Neuron (in vitro differentiated cells): ENCODE measurements around the gene TNFSF11.

ENCODE experiments used
- H2AFZ ChIP-seq: one replicate; pipeline ENCODE4 v1.6.1; 2013; ENCODE audit warnings: low read depth, mild to moderate bottlenecking, inconsistent platforms, low read length, moderate library complexity
- H3K27me3 ChIP-seq: one replicate; pipeline ENCODE4 v1.6.1; 2013; ENCODE audit warnings: low read length; ENCODE audit not compliant: insufficient read depth
- H3K36me3 ChIP-seq: one replicate; pipeline ENCODE4 v1.6.1; 2013; ENCODE audit warnings: low read length; ENCODE audit not compliant: insufficient read depth
- H3K4me1 ChIP-seq: one replicate; pipeline ENCODE4 v1.6.1; 2013; ENCODE audit warnings: low read length; ENCODE audit not compliant: insufficient read depth
- H3K4me3 ChIP-seq: 2 replicates; pipeline ENCODE4 v1.5.1; 2013; ENCODE audit warnings: mild to moderate bottlenecking, low read length, moderate library complexity
- H3K9me3 ChIP-seq: one replicate; pipeline ENCODE4 v1.6.1; 2013; ENCODE audit warnings: low read length

TNFSF11 gene

DNA sequence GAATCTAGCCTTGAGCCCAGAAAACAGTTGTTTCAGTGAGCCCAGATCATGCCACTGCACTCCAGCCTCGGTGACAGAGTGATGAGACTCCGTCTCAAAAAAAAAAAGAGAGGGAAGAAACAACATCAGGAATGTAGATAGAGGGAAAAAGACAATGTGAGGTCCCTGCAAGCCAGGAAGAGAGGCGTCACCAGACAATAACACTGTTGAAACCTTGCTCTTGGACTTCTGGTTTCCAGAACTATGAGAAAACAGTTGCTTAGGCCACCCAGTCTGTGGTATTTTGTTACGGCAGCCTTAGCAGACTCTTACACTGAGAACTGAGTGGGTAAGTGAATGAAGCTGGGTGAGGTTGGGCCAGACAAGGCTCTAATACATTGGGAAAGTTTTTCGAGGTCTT is 64.1 kb downstream of the TNFSF11 start:
- no peaks in the 10 kb centered on the region for H3K9me3 ChIP-seq
- no peaks in the 10 kb centered on the region for H3K36me3 ChIP-seq
- H3K27me3 ChIP-seq, result no peaks in the 10 kb centered on the region
- H2AFZ ChIP-seq, result no peak overlapping the region
- H3K4me3 ChIP-seq, result no peak overlapping the region
- no peaks in the 10 kb centered on the region for H3K4me1 ChIP-seq

DNA sequence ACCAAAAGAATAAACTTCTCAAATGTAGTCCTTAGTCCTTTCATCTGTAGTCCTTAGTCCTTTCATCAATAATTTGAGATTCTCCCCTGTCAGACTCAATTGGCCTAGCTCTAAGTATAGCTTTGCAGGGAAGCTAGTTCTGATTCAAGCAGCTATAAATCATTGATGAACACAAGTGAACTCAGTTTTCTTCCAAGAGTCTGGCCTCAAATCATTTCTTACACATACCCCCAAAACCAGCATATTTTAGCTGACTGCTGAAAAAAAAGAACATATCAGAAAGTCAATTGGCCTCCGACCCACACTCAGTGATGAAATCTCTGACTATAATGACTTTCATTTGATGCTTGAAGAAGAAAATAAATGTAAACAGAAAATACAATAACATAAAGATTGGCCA is 64.9 kb downstream of the TNFSF11 start:
- Histone ChIP-seq H3K9me3 (no peaks in the 10 kb centered on the region), H2AFZ (no peak overlapping the region), H3K4me3 (no peak overlapping the region), H3K4me1 (no peaks in the 10 kb centered on the region), H3K36me3 (no peaks in the 10 kb centered on the region), H3K27me3 (no peaks in the 10 kb centered on the region)

DNA sequence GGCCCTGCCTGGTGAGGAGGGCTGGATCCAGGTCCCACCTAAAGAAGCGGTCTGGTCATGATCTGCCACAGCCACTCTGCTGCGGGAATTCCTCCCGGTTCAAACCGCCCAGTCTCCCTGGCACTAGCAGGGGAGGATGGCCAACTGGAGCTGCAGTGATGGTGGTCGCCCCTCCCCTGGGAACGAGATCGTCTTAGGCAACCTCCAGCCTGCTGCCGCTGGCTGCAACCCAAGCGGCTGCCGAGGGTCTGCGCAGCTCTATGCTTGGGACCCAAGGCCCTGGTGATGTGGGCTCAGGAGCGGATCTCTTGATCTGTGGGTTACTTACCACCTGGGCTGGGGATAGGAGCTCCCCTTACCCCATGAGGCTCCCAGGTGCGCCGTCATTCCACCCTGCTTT is 69.1 kb downstream of the TNFSF11 start:
- Histone ChIP-seq H3K27me3 (no peaks in the 10 kb centered on the region), H3K4me1 (no peaks in the 10 kb centered on the region), H3K36me3 (no peaks in the 10 kb centered on the region), H3K9me3 (no peaks in the 10 kb centered on the region), H2AFZ (no peak overlapping the region), H3K4me3 (no peak overlapping the region)

DNA sequence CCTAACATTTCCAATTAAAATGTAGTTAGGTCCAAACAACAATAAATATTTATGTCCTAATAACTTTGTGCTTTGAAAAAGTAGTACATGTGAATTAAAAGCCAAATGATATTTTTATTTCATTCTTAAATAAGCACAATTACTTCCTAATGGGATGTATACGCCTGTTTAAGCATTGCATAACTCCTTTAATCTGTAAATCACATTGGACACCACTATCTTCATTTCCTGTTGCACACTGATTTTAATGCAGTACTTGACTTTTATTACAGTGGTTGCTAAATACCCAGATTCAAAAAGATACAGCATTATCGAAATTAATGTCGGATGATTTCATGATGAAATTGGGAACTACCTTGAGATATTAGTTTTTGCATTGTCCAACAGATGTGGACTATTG is 70.9 kb downstream of the TNFSF11 start:
- H3K4me1 ChIP-seq, result no peaks in the 10 kb centered on the region
- H3K36me3 ChIP-seq, result no peaks in the 10 kb centered on the region
- no peak overlapping the region for H3K4me3 ChIP-seq
- H3K9me3 ChIP-seq, result no peaks in the 10 kb centered on the region
- no peaks in the 10 kb centered on the region for H3K27me3 ChIP-seq
- H2AFZ ChIP-seq, result no peak overlapping the region

DNA sequence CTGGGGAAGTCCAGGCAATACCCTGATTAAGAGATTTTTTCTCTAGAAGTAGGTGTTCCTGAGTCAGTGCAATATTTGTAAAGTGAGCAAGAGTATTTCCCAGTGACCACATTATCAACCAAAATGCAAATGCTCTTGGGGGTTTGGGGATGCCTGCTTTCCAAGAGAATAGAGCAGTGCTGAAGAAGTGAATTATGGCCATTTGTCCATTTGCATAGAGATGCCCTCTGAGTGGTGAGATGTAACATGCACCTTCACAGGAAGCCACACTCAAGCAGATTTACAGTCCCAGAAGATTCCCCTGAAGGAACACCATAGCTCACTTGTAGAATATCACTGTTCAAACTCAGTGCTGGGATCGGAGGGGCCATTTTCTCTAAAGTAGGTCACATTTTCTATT is 71.8 kb downstream of the TNFSF11 start:
- Histone ChIP-seq H2AFZ (no peak overlapping the region), H3K36me3 (no peaks in the 10 kb centered on the region), H3K4me1 (no peaks in the 10 kb centered on the region), H3K27me3 (no peaks in the 10 kb centered on the region), H3K9me3 (no peaks in the 10 kb centered on the region), H3K4me3 (no peak overlapping the region)

DNA sequence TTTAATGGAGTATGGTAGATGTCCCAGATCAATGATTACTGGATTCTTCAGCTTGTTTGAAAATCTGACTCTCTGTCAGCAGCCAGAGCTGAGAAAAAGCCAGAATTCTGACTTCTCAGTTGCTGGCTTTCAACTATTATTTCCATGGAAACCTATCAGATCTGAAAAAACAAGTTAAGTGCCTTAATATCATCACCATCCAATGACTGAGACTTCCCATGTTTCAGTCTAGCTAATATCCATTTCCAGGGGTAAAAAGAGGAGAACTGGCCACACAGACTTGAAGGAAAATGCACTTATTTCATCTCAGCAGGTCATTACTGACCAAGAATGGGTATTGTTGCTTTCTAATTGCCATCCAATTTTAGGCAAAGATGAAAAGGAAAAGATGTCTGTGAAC is 75.2 kb downstream of the TNFSF11 start:
- Histone ChIP-seq H3K9me3 (no peaks in the 10 kb centered on the region), H3K4me3 (no peak overlapping the region), H3K4me1 (no peaks in the 10 kb centered on the region), H3K36me3 (no peaks in the 10 kb centered on the region), H2AFZ (no peak overlapping the region), H3K27me3 (no peaks in the 10 kb centered on the region)

DNA sequence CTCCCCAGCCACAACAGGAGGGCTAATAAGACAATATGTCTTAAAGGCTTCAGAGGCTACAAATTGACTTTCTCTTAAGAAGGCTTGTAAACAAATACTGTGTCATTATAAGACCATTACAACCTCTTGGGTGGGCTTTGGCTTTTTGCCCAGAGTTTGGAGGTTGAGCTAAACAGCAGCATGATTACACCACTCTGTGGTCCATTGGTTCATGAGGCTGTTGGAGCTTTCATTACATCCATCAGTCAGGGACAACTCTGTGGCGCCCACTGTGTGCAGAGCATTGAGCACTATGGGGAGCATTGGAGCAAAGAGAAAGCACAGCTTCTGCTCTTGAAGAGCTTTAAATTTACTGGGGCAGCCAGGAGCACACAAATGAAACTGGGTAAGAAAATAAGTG is 75.9 kb downstream of the TNFSF11 start:
- Histone ChIP-seq H3K36me3 (no peaks in the 10 kb centered on the region), H3K27me3 (no peaks in the 10 kb centered on the region), H3K4me3 (no peak overlapping the region), H3K9me3 (no peaks in the 10 kb centered on the region), H2AFZ (no peak overlapping the region), H3K4me1 (no peaks in the 10 kb centered on the region)

DNA sequence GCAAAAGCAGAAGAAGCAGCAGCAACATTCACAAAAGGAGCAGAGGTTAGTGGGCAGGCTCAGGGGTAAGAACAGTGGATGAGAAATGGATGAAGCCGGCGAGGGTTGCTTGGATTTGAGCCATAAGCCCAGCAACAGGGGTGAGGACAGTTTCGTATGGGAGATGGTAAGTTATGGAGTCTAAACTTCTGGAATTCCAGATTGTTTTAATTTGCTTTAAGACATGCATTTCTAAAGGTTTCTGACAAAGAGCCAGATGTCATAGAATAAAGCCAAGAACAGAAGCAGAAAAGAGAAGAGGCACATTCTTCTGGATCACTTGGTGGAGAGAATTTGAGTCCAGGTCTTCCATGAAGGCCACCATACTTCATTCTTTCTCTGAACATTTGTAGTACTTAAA is 76.6 kb downstream of the TNFSF11 start:
- no peaks in the 10 kb centered on the region for H3K36me3 ChIP-seq
- no peak overlapping the region for H2AFZ ChIP-seq
- H3K4me3 ChIP-seq, result no peak overlapping the region
- no peaks in the 10 kb centered on the region for H3K9me3 ChIP-seq
- no peaks in the 10 kb centered on the region for H3K4me1 ChIP-seq
- H3K27me3 ChIP-seq, result no peaks in the 10 kb centered on the region

DNA sequence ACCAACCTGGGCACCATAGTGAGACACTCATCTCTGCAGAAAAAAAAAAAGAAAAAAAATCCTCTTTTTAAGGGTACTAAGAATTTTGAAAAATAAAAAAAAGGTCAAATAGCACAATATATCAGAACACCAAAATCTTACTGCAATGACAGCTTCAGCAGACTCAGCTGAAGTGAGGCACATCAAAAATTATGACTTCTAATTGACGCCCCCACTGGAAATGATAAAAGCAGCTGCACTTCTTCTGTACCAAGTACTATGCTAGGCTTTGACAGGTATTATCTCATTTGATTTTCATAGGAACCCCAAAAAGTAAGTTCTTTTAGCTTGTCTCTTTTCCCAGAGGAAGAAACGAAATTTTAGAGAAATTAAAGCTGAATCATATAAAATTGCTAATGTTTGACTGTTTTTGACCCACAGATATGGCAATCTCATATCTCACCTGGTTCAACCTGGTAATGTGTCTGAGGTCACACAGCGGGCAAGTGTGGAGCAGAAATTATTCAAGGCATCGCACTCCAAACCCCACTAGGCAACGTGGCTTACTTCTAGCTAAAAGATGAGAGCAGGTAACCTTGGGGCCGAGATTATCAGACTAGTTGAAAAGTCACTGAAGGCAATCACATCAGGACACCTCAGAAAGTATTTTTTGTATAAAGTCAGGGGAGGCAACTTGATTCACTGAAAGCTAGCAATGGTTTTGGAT is 78.1 kb downstream of the TNFSF11 start:
- no peaks in the 10 kb centered on the region for H3K9me3 ChIP-seq
- H3K36me3 ChIP-seq, result no peaks in the 10 kb centered on the region
- H3K4me3 ChIP-seq, result no peak overlapping the region
- no peak overlapping the region for H2AFZ ChIP-seq
- H3K27me3 ChIP-seq, result no peaks in the 10 kb centered on the region
- H3K4me1 ChIP-seq, result no peaks in the 10 kb centered on the region

DNA sequence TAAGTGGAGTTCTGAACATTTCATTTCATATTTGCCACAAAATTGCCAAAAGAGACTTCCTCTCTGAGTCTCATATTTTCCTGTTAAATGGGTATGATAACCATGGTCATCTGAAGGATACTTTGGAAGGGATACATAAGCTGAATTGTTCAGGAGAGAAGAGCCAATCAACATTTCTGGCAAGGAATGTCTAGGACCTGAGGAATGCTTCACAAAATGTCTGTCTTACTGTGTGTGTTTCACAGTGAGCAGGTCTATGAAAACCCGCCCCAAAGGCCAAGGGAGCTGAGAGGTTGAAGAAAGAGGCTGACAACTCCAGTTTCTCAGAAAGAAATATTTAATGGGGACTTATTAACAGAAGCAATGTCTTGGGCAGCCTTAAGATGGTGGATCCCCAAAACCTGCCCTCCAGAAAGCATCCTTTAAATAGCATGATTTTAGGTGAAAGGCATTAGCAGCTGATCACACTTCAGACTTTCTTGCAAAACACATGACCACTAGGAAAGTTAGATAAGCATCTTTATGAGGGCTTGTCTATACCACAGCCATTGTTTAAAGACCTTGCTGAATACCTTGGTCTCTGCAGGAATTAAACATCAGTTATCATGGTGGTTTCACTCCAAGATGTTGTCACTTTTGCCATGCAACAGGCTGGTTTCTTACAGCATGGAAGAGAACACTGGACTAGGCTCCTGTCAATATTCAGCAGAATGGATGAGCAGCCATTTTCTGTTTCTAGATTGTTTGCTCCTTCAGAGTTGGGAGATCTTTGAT is 78.9 kb downstream of the TNFSF11 start:
- Histone ChIP-seq H3K4me3 (no peak overlapping the region), H3K36me3 (no peaks in the 10 kb centered on the region), H2AFZ (no peak overlapping the region), H3K27me3 (no peaks in the 10 kb centered on the region), H3K4me1 (no peaks in the 10 kb centered on the region), H3K9me3 (no peaks in the 10 kb centered on the region)

DNA sequence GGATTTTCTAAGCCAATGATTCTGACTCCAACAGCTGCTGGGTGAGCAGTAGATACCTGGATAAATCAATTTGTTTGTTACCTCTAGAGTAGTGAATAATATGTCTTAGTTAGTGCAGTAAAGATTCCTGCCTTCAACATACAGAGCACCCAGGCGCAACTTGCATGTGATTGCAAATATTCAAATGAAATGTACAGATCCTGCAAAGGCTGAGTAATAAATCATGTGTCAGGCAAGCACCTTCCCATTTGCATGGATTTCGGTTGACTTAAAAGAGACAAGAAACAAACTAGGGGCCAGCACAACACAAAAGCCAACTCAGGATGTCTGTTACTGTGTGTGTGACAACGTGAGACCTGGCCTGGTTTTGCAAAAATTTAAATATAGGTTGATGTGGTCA is 79.7 kb downstream of the TNFSF11 start:
- Histone ChIP-seq H3K4me3 (no peak overlapping the region), H3K27me3 (no peaks in the 10 kb centered on the region), H3K36me3 (no peaks in the 10 kb centered on the region), H2AFZ (no peak overlapping the region), H3K4me1 (no peaks in the 10 kb centered on the region), H3K9me3 (no peaks in the 10 kb centered on the region)

DNA sequence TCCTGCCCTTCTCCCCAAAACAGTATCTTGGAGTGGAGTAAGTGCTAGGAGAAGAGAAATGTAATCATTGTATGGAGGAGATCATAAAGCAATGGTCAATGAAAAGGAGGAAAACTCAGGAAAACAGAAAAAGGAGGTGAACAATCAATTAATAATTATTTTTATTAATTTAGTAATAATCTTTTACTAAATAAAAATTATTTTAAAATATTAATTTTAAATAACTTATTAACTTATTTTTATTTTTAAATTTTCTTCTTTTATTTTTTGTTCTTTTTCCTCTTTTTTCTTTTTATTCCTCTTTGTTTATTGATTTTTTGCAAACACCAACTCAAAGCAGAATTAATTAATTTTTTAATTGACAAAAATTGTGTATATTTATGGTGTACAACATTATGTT is 80.3 kb downstream of the TNFSF11 start:
- Histone ChIP-seq H3K9me3 (no peaks in the 10 kb centered on the region), H3K27me3 (no peaks in the 10 kb centered on the region), H2AFZ (no peak overlapping the region), H3K4me1 (no peaks in the 10 kb centered on the region), H3K36me3 (no peaks in the 10 kb centered on the region), H3K4me3 (no peak overlapping the region)

DNA sequence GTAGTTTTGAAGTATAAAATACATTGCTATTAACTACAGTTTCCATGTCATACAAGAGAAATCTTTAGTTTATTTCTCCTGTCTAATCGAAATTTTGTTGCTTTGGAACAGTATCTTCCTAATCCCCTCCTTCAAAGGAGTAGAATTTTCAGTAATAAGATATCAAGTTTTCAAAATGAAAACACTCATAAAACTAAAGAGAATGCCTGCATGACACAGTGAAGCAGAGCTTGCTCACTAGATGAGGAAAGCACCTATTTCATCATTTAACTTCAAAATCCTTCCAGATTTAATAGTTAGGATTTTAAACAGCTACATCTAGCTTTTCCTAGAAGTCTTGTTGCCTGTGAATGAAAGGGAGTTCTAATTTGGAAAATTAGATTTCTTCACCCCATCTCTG is 80.8 kb downstream of the TNFSF11 start:
- Histone ChIP-seq H2AFZ (no peak overlapping the region), H3K9me3 (no peaks in the 10 kb centered on the region), H3K4me1 (no peaks in the 10 kb centered on the region), H3K4me3 (no peak overlapping the region), H3K27me3 (no peaks in the 10 kb centered on the region), H3K36me3 (no peaks in the 10 kb centered on the region)

DNA sequence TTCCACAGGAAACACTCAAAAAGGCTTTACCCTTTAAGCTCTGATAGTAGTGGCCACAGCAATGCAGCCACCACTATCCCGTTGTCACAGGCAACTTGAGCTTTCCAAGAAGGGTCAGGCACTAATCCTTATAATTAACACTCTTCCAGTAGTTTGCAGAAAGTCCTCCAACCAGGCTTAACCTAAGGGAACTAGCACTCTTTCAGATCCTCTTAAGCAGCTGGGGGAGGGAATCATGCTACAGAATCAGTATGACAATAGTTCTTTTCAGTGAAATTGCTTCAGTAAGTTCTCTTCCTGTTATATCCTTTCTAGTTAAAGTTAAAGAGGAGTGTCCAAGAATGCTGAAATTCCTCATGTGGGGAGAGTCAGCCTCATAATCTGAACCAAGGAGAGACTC is 82.2 kb downstream of the TNFSF11 start:
- Histone ChIP-seq H3K4me1 (no peaks in the 10 kb centered on the region), H2AFZ (no peak overlapping the region), H3K9me3 (no peaks in the 10 kb centered on the region), H3K4me3 (no peak overlapping the region), H3K36me3 (no peaks in the 10 kb centered on the region), H3K27me3 (no peaks in the 10 kb centered on the region)
